ENCODE results near the gene F12.

F12 gene

GRCh38 chr5:177403102-177403791 is 6.1 kb downstream of the F12 start:
- no peak for DNase-seq (ENCODE audit: low read depth, low spot score)
- peak overlapping the region; percentile 53 for H3K4me3 ChIP-seq (ENCODE audit: low read depth, low read length)
- no peak for TF ChIP-seq CTCF (IDR thresholded peaks at IDR 0.05; ENCODE audit: low read depth, low read length)
- in situ Hi-C loops (cut with HindIII; ENCODE audit: low sequenced_read_pairs): no loop called here

- in situ Hi-C loops (cut with HindIII; ENCODE audit: low sequenced_read_pairs): no loop called here
- peak; percentile 61 for TF ChIP-seq CTCF (IDR thresholded peaks at IDR 0.05; ENCODE audit: low read depth, low read length)
- DNase-seq (ENCODE audit: low read depth, low spot score): no peak
- H3K4me3 ChIP-seq (ENCODE audit: low read depth, low read length): peak overlapping the region; percentile 2
Observed at GRCh38 chr5:177402271-177403043, 6.9 kb downstream of the F12 start.

- DNase-seq (ENCODE audit: low read depth, low spot score): peak; percentile 27
- no peak within 1 kb of the TSS for H3K4me3 ChIP-seq (ENCODE audit: low read depth, low read length)
- no peak for TF ChIP-seq CTCF (IDR thresholded peaks at IDR 0.05; ENCODE audit: low read depth, low read length)
- in situ Hi-C loops (cut with HindIII; ENCODE audit: low sequenced_read_pairs): no loop called here
Observed at GRCh38 chr5:177399997-177400868, 9.1 kb downstream of the F12 start, which contains the start of gene PFN3. Gene PFN3, minus strand, starts transcription at chr5:177400661. Its CDS starts 85 bp downstream, at chr5:177400576.

- H3K4me3 ChIP-seq (ENCODE audit: low read depth, low read length): no peak overlapping the region
- DNase-seq (ENCODE audit: low read depth, low spot score): no peak
- in situ Hi-C loops (cut with HindIII; ENCODE audit: low sequenced_read_pairs): no loop called here
- TF ChIP-seq CTCF (IDR thresholded peaks at IDR 0.05; ENCODE audit: low read depth, low read length): no peak
Observed at GRCh38 chr5:177397875-177398390, 11.4 kb downstream of the F12 start.

- DNase-seq (ENCODE audit: low read depth, low spot score): no peak
- no peak overlapping the region for H3K4me3 ChIP-seq (ENCODE audit: low read depth, low read length)
- in situ Hi-C loops (cut with HindIII; ENCODE audit: low sequenced_read_pairs): no loop called here
- no peak for TF ChIP-seq CTCF (IDR thresholded peaks at IDR 0.05; ENCODE audit: low read depth, low read length)
Observed at GRCh38 chr5:177396807-177397206, 12.6 kb downstream of the F12 start.

GRCh38 chr5:177396078-177396477 is 13.3 kb downstream of the F12 start:
- no peak for TF ChIP-seq CTCF (IDR thresholded peaks at IDR 0.05; ENCODE audit: low read depth, low read length)
- in situ Hi-C loops (cut with HindIII; ENCODE audit: low sequenced_read_pairs): no loop called here
- H3K4me3 ChIP-seq (ENCODE audit: low read depth, low read length): no peak overlapping the region
- DNase-seq (ENCODE audit: low read depth, low spot score): no peak
